CD4-positive, alpha-beta T cell treated with Interleukin-15 for 1 hour (primary cell): ENCODE data around the gene PLPP6.

Experiments
- DNase-seq: peaks from one replicate; pipeline ENCODE4 v3.0.0-alpha.2; 2020

The PLPP6 gene

DNA sequence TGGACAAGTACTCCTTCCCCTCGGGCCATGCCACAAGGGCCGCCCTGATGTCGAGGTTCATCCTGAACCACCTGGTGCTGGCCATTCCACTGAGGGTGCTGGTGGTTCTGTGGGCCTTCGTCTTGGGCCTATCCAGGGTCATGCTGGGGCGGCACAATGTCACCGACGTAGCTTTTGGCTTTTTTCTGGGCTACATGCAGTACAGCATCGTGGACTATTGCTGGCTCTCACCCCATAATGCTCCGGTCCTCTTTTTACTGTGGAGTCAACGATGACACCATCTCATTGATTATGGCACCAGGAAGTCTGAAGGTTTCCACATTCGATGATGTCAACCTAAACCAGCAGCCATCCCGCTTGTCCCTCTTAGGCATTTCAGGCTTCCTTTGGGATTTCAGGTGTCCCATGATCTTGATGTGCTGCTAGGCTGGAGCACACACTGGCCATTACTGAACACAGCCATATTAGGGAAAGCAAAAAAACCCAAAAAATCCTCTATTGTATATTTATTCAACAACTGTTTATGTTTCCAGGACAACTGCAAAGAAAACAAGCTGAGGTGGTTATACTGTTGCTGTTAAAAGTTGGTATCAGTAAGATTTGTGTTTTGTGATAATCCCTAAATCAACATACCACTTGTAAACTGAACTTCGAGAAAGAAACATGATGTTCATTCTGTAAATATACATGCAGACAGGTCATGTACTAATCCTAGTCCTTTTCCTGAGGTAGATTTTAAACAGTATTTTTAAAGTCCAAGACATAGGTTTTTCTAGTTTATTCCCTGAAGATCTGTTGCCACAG, 1.1 kb downstream of the PLPP6 start:
- no peak for DNase-seq

DNA sequence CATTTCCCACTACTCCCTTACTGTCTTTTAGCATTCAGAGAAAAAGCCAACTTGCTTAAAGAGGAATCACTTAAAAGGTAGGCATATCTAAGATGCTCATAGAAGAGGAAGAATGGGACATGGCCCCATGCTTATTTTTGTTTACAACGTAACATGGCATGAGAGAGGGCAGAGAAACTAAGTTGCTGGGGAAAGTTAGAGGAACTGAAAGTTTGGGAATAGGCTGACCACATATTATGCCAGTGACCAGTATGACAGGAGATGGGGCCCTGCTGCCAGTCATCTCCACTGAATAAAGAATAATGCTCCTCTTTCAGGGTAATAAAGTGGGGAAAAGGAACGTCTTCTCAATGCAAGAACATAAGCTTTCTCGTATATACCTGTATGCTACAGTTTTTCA, 1.9 kb downstream of the PLPP6 start:
- DNase-seq = no peak

DNA sequence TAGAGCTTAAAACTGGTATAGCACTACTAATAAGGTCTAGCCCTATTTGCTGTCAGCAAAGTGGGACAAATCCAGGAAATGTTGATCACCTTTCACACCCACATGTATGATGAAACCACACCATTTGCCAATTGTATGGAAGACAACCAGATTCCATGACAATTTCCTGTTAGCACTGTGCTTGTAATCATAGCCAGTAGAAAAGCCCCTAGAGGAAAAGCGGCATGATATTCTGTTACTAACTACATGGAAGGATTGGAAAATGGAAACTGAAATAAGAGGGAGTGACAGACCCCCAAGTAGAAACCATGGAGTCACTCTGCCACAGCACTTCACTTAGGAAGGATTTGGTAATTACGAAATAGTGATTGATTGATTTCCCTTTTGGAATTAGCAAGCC, 3.3 kb downstream of the PLPP6 start:
- DNase-seq = no peak

DNA sequence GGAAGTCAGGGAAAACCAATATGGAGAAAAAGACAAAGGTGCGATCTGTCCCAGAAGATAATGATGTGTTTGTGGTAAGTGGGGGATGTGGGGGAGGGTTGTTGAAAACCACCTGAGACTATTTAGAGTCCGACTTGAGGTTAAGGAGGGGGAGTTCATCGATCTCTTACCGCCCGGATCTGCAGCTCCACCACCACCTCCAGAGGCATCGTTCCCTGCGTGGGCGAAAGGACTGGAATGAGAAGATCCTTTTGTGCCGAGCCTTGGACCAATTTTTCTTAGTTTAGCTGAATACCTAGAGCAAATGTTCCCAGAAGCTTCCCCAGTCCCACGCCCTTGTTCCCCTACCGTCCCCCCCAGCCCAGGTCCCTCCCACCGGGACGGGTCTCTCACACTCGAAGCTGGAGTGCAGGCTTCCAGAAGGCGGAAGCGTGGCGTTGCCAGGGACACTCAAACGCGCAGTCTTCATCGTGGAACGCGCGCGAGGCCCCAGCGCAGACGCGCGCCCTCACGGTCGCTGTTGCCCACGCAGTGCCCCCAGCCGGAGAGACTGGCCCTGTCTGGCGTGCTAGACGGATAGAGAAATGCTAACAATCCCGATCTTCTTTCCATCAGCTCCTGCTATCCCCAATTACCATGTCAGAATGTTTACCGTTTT, 4.1 kb downstream of the PLPP6 start, which contains the start of gene SPATA6L:
Gene SPATA6L (minus strand): TSS at position 439 of the 658 bp plus-strand sequence. CDS start 230 bp downstream, at position 209.
- peak; percentile 42 for DNase-seq

DNA sequence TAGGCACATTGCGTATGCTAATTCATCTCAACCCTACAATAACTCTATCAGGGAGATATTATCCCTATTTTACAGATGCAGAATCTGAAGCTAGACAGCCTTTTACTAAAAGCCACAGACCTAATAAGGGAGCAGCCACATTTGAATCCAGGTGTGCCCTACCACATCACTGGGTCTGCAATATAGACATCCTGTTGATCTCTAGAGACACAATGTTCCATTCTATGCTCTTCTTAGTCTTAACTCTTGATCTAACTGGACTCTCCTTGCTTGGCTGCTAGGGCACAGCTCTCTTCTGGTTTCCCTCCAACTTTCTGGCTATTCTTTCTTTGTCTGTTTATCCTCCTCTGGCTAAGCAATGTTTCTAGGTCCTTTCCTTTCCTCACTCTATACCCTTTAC, 5.6 kb downstream of the PLPP6 start:
- DNase-seq = no peak

DNA sequence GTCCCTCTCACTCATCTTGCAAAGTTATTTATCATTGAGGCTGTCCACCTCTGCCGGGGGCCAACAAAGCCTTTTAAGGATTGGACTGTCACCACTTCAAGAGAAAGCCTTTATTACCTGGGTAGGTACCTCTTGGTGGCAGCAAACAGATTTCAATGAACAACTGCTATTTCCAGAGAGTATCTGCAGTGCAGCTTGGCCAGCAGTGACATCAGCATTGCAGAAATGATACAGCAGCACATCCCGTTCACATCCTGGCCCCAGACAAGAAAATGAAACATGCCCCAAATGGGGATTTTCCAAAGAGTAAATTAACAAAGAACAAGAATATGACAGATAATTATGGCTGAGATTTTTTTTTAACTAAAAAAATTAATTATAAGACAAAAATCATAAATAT, 6.5 kb downstream of the PLPP6 start:
- DNase-seq = no peak

DNA sequence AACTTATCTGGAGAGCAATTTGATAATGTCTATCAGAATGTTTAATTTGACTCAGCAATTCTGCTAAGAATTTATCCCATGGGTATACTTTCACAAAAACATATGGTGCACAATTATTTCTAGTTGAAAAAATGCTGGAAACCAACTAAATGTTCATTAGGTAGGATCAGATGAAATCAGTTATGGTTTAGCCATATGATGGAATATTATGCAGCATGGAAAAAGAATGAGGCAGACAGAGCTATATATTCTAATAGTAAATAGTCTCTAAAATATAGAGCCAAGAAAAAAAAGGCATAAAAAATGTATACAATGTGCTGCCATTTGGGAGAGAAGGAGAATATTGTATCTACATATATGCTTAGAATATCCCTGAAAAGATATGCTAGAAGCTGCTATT, 7.8 kb downstream of the PLPP6 start:
- DNase-seq = no peak

DNA sequence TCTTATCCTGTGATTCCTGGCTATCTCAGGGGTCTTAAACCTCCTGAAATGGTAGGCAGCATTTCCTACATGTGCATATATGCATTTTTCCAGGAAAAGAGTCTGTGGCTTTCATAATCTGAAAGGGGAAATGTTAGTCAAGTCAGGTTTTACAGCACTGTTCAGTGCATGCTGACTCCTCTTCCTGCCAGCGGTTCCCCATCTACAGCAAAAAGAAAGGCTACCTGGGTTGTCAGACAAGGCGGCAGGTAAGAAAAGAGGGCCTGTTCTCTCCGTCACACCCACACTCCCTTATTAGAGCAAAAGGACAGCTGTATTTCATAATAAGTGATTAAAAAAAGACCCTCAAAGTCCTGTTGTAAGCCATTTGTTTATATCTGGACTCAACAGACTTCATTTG, 8.5 kb downstream of the PLPP6 start:
- no peak for DNase-seq

DNA sequence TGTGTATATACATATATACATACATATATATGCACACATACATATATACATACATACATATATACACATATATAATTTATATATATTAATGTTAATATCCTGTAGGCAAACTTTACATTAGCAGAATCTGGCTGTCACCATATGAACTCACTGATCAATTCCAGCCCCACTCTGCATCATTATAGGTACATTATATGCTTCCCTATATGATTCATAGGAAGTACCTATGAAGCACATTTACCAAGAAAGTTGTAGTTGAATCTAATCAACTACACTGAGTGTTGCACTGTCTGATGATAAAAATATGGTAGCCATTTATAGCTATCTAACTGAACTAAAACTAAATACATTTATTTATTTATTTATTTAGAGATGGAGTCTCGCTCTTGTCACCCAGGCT, 9.6 kb downstream of the PLPP6 start:
- DNase-seq = no peak

DNA sequence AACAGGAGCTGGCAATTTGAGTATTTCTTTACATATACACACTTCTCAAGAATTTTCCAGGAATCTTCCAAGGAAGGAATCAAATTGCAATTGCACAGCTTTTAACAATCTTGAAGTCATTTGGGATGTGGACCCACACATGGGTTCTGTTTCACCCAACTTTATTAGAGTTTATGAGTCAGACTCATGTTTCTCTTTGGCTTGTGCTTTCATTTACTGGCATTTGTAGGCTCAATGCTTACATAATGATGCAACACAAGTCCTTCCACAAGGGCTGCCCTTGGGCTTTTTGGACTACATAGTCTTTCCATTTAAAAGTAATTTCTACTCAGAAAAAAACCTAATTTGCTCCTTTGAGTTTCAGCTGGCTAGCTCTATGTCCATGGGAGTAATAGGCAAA, 12.7 kb downstream of the PLPP6 start:
- no peak for DNase-seq

DNA sequence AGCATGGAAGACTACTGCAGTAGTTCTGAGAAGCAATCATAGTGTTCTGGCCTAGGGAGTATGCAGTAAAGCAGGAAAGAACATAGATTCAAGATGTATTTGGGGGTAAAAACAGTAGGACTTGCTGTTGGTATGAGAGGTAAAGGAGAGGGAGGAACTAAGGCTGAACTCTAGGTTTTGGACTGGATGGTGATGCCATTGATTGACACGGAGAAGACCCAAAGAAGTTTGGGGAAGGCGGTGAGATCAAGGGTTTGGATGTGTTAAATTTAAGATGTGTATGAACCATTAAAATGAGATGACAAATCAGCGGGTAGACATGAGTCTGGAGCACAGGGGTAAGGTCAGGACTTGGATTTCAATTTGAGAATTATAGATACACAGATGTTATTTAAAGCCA, 15.3 kb downstream of the PLPP6 start:
- no peak for DNase-seq

DNA sequence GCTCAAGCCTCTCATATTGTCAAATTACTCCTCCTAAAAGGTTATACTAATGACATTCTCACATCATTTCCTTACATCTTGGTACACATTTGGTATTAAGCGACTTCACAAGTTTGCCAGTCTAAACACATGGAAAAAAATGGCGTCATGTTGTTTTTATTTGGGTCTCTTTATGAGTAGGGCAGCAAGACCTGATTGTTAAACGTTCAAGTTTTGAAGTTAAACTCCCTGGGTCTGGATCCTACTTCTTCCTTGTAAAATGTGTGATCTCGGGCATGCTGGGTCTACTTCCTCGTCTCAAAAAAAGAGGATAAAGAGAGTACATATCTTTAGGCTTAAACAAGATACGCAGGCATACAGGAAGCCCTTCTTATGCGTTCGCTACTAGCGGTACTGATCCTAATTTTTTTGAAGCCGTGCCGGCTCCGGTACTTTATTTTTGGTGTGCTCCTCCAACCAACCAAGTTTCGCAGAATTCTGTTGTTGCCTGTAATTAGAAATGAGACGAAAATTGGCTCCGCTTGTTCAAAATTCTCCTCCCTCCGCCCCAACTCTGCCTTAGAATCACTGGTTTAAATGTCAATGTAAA, 16.7 kb downstream of the PLPP6 start:
- DNase-seq = no peak

DNA sequence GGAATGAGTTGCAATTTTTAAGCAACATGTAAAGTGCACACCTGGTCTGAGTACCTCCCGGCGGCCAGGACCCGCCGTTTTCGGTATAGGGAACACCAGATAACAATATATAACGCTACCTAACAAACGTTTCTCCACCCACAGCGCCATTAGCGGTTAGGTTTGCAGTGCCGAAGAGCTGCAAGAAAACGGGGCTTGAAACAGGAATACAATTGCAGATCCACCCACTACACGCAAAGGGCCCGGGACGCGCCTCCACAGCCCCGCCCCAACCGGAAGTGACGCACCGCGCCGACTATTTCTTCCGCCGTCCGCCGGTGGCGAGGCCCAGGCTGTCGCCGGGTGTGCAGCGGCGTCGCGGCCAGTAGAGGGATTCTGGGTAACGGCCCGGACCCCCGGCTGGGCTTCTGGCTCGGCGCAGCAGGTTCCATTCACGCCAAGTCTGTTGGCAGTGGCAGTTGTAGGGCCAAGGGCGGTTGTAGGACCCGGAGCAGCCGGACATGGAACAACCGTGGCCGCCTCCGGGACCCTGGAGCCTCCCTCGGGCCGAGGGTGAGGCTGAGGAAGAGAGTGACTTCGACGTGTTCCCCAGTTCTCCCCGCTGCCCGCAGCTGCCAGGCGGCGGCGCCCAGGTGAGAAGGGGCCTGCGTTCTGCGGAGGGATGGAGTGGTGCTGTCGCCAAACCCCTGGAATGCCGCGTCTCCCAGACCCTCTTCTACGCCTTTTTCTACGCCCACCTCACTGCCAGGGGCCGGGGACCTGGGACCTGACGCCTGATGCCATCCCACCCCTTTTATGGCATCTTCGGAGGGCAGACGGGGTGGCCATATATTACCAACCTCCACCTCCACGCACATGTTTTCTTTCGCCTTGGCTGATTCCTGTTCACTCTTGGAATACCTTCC, 17.4 kb downstream of the PLPP6 start, which contains the start of gene CDC37L1:
Gene CDC37L1 (plus strand): TSS at position 302 of the 905 bp plus-strand sequence. CDS start 199 bp downstream, at position 501.
- DNase-seq = peak; percentile 98

DNA sequence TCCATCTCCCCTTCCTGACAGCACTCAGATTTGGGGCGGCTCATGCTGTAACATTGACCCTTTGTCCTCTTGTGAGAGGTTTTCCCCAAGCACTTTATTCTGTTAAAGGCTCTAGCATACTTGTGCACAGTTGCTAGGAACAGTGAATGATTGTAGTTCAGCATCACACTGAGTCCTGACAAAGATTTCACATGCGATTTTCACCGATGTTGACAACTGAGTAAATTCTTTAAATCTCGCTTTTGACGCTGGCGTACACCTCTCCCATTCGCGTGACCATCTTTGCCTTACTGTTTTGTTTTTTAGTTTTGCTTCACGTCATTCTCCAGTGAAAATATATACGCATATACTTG, 18.1 kb downstream of the PLPP6 start:
- DNase-seq = no peak

DNA sequence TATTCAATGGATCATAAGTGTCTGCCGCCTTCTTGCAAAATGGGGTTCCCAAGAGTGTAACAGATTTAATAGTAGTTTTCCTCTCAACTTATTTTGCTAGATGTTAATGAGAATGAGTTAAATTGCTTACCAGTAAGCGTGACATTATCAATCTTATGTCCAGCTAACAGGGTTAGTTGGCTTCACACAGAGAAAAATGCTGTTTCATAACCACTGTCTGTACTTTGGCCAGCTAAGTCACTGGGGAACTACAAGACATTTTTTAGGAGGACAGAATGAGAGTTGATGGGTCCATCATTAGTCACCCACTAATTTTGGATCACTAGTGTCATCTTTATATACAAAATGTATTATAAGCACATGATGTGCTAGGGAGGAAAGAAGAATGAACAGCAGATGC, 18.7 kb downstream of the PLPP6 start:
- no peak for DNase-seq

DNA sequence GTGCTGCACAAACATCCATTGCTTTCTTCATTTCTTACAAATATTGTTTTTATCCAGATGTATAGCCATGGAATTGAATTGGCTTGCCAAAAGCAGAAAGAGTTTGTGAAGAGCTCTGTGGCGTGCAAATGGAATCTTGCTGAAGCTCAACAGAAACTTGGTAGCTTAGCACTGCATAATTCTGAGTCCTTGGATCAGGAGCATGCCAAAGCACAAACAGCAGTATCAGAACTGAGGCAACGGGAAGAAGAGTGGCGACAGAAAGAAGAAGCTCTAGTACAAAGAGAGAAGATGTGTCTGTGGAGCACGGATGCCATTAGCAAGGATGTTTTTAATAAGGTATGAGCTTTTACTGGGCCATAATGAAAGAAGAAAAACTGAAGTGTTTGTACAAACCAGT, 22.7 kb downstream of the PLPP6 start:
- no peak for DNase-seq

DNA sequence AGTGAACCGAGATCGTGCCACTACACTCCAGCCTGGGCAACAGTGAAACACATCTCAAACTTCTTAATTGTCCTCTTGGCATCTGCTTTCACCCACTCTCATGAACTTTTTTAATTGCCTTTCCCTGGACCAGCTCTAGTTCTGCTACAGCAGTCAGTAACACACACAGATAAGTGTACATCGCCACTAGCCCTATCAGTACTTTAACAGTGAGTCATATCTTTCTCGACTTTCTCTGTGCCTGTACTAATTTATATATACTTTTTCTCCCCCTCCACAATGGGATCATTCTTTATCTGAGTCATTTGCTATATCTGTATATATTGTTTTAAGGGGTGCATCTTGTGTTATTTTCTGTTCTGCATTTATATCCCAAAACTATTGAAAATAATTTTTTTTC, 24.0 kb downstream of the PLPP6 start:
- no peak for DNase-seq

DNA sequence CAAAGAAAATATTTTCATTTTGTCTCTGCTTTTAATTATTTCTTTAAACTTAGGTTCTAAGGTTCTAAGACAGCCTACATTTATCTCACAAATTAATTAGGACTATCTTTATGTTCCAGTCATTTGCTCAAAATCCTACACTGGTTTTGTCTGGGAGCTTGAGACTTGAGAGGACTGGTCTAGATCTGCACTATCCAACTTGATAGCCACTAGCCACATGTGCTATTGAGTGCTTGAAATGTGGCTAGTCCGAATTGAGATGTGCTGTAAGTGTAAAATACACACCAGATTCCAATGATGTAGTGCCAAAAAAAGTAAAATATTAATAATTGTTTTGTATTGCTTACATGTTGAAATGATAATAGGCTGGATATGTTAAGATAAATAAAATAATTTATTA, 24.5 kb downstream of the PLPP6 start:
- DNase-seq = no peak

DNA sequence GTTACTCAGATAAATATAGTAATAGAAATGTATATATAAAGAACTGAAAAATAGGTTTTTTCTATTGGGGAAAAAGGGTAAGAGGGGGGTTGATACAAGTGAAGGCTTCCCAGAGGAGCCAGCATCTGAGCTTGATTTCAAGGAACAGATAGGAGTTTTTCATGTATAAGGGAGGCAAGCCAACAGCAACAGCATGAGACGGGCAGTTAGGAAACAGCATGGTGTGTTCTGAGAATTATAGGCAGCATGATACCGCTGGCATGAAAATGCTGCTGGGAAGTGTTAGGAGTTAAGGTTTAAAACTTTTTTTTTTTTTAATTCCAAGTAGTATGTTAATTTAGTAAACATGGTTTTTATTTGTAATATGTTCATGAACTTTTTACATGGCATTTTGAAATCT, 26.9 kb downstream of the PLPP6 start:
- DNase-seq = no peak

DNA sequence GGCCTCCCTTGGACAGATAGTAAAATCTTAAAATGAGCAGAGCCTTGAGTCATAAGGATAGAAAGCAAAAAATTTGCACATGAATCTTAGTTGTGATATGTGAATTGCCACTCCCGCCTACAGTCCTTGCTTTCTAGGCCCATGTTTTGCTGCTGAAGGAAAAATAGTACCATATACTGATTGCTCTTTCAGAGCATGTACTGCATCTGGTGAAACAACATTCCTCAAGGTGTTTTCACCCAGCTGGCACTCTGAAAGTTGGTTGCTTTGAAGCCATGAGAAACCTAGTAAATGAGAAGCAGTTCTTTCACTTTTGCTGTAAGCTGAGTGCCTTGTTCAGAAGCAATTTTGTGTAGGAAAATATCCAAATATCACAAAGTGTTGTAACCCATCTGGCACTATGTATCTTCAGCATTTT, 27.6 kb downstream of the PLPP6 start:
- DNase-seq = no peak

DNA sequence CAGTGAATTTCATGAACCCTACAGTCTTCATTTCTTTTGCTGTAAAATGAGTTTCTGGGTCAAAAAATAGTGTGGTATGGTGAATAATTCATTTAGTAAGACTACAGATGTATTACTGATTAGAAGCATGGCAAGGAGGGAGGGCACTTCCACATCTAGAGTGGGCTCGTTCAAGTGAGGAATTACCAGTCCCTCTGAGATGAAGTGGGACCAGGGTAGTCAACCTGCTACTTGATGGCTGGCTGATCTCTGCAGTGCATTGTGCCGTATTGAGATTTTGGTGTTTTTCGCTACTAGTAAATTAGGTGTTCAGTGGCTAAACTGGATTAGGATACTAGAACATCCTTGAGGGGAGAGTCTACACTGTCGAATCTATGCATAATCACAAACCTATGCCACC, 28.1 kb downstream of the PLPP6 start:
- no peak for DNase-seq

DNA sequence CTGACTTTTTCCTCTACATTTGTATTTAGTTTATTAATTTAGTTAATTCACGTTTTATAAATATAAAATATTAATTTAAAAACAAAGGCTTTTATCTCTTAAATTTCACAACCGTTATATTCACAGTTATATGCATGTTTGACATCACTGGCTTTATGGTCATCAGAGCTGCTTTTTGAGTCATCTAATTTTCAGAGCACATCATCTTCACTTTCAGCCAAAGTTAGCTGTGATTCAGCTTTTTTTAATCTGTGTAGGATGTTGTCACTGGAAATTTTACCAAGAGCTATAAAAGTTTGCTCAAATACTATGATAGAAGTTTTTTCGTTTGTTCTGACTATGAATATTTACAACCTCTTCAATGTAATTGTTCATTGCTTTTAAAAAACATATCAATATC, 29.7 kb downstream of the PLPP6 start:
- DNase-seq = no peak

DNA sequence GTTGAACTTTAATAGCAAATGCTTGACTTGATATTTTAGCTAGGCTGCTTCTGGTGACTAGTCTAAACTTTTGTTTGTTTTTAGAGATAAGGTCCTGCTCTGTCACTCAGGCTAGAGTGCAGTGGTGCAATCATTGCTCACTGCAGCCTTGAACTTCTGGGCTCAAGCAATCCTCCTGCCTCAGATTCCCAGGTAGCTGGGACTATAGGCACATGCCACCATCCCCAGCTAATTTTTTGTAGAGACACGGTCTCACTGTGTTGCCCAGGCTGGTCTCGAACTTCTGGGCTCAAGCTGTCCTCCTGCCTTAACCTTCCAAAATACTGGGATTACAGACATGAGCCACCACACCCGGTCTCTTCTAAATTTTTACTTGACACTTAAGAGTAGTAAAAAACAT, 38.0 kb downstream of the PLPP6 start:
- no peak for DNase-seq
